Uterus (tissue), 2 donors: ENCODE results near the gene MAP2K6.

ENCODE experiments used
- POLR2A ChIP-seq, 2 donors: fragments of 450-650 bp; IDR thresholded peaks; one replicate each; pipeline ENCODE4 v1.6.1; 2016; ENCODE audit warnings: antibody characterized with exemption in 2 of 2, mild to moderate bottlenecking in 1 of 2, moderate library complexity in 1 of 2
- TF ChIP-seq, protein P1 (sequence below), 4 experiments: fragments of 200-600 bp in 2 of 4; fragments of 450-650 bp in 2 of 4; sonication (generic) in 2 of 4; IDR thresholded peaks; one replicate each; pipeline ENCODE4 v1.5.1; 2016 to 2019; ENCODE audit warnings: antibody characterized with exemption in 4 of 4, mild to moderate bottlenecking in 2 of 4, moderate library complexity in 1 of 4

DNA sequence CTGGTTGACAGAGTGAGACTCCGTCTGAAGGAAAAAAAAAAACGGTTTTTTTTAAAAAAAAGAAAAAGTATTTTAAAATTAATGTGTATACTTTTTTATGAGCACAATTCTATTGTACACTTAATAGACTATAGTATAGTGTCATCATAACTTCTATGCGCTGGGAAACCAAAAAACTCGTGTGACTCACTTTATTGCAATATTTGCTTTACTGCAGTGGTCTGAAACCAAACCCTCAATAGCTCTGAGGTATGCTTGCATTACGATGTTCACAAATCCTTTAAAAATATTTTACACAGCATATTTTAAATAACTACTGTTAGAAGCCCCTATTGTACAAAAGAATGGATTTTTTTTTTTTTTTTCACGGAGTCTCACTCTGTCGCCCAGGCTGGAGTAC is 12.4 kb upstream of the MAP2K6 start:
- no peak for TF ChIP-seq POLR2A (IDR thresholded peaks at IDR 0.05)
- TF ChIP-seq, protein P1, sequence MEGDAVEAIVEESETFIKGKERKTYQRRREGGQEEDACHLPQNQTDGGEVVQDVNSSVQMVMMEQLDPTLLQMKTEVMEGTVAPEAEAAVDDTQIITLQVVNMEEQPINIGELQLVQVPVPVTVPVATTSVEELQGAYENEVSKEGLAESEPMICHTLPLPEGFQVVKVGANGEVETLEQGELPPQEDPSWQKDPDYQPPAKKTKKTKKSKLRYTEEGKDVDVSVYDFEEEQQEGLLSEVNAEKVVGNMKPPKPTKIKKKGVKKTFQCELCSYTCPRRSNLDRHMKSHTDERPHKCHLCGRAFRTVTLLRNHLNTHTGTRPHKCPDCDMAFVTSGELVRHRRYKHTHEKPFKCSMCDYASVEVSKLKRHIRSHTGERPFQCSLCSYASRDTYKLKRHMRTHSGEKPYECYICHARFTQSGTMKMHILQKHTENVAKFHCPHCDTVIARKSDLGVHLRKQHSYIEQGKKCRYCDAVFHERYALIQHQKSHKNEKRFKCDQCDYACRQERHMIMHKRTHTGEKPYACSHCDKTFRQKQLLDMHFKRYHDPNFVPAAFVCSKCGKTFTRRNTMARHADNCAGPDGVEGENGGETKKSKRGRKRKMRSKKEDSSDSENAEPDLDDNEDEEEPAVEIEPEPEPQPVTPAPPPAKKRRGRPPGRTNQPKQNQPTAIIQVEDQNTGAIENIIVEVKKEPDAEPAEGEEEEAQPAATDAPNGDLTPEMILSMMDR (IDR thresholded peaks at IDR 0.05) = no peak
